Colonic mucosa (tissue), 4 donors: Measurements from ENCODE around the gene IL11. TPM values are rescaled to one million over a fixed set of nuclear protein-coding genes. Genes with fewer than 3 reads are reported as not detected.

Experiments used
- DNase-seq: peaks from one replicate; pipeline ENCODE4 v3.0.0-alpha.2; 2020
- H3K27ac ChIP-seq: fragments of 200-600 bp; one replicate; pipeline ENCODE4 v1.8.0; 2021
- H3K27me3 ChIP-seq: fragments of 200-600 bp; one replicate; pipeline ENCODE4 v1.8.0; 2021
- H3K36me3 ChIP-seq: fragments of 200-600 bp; one replicate; pipeline ENCODE4 v1.8.0; 2021
- H3K4me1 ChIP-seq: fragments of 200-600 bp; one replicate; pipeline ENCODE4 v1.8.0; 2021; ENCODE audit warnings: mild to moderate bottlenecking
- H3K4me3 ChIP-seq: fragments of 200-600 bp; one replicate; pipeline ENCODE4 v1.8.0; 2021
- H3K9ac ChIP-seq, 2 donors: one replicate each; pipeline ENCODE4 v1.7.0; 2013; ENCODE audit warnings: control low read depth in 2 of 2, low read depth in 2 of 2, low read length in 2 of 2
- H3K9me3 ChIP-seq: fragments of 200-600 bp; one replicate; pipeline ENCODE4 v1.8.0; 2021
- intact Hi-C: fragments of 100-400 bp; cut with DNase I; formaldehyde crosslinking; loops from one replicate; pipeline ENCODE4 v1.14.1; 2022
- total RNA-seq, 2 donors: library from RNA; stranded (reverse); fragmentation: NEBNext Ultra II Directional in 1 of 2; extraction: Animal tissue kit (Norgen Biotek cat#: 25700) in 1 of 2; gene quantifications; one replicate each; pipeline ENCODE4 v1.2.1, GENCODE V29; 2021
- TF ChIP-seq, protein P1 (sequence below): fragments of 200-600 bp; IDR thresholded peaks from one replicate; pipeline ENCODE4 v1.8.0; 2022; ENCODE audit warnings: antibody characterized with exemption, mild to moderate bottlenecking
- donor health status: healthy.
- donor health status: DM: no; HTN: no; CAD: no.
- donor health status: DM: no; HTN: no; CAD: no.

Gene IL11
- total RNA-seq, 2 donors from 2014 or later = 0.64 TPM; not detected in 1

DNA sequence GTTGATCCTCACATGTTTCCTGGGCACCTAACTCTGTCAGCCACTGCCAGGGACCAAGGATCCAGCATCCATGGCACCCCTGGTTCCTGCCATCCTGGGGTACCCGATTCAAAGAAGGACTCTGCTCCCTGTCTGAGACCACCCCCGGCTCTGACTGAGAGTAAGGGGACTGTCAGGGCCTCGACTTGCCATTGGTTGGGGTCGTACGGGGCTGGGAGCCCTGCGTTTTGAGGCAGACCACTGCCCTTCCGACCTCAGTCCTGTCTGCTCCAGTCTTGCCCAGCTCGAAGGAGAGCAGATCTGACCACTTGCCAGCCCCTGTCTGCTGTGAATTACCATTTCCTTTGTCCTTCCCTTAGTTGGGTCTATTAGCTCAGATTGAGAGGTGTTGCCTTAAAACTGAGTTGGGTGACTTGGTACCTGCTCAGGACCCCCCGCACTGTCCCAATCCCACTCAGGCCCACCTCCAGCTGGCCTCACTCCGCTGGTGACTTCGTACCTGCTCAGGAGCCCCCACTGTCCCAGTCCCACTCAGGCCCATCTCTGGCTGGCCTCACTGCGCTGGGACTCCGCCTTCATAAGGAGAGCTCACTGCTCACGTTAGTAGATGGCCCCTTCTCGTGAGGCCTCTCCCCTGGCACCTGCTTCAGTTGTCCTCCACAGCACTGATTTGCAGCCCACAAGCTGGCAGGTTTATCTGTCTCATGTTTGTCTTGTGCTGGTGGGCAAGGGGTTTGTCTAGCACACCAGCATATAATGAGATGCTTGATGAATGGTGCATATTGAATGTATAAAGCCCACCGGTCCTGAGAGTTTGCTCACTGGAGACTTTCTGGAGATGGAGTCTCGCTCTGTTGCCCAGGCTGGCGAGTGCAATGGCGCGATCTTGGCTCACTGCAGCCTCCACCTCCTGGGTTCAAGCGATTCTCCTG lies 19.4 kb upstream of the IL11 start:
- Histone ChIP-seq H3K27me3 (no peaks in the 10 kb centered on the region), H3K4me3 (no peak overlapping the region), H3K27ac (no peak overlapping the region), H3K9me3 (no peaks in the 10 kb centered on the region), H3K36me3 (peaks cover 24% of the 10 kb centered on the region), H3K9ac (peak overlapping the region in 1 of 2 donors; percentile 28), H3K4me1 (peaks cover 22% of the 10 kb centered on the region)
- intact Hi-C loops = no loop called here
- DNase-seq = no peak
- TF ChIP-seq, protein P1, sequence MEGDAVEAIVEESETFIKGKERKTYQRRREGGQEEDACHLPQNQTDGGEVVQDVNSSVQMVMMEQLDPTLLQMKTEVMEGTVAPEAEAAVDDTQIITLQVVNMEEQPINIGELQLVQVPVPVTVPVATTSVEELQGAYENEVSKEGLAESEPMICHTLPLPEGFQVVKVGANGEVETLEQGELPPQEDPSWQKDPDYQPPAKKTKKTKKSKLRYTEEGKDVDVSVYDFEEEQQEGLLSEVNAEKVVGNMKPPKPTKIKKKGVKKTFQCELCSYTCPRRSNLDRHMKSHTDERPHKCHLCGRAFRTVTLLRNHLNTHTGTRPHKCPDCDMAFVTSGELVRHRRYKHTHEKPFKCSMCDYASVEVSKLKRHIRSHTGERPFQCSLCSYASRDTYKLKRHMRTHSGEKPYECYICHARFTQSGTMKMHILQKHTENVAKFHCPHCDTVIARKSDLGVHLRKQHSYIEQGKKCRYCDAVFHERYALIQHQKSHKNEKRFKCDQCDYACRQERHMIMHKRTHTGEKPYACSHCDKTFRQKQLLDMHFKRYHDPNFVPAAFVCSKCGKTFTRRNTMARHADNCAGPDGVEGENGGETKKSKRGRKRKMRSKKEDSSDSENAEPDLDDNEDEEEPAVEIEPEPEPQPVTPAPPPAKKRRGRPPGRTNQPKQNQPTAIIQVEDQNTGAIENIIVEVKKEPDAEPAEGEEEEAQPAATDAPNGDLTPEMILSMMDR = no peak

DNA sequence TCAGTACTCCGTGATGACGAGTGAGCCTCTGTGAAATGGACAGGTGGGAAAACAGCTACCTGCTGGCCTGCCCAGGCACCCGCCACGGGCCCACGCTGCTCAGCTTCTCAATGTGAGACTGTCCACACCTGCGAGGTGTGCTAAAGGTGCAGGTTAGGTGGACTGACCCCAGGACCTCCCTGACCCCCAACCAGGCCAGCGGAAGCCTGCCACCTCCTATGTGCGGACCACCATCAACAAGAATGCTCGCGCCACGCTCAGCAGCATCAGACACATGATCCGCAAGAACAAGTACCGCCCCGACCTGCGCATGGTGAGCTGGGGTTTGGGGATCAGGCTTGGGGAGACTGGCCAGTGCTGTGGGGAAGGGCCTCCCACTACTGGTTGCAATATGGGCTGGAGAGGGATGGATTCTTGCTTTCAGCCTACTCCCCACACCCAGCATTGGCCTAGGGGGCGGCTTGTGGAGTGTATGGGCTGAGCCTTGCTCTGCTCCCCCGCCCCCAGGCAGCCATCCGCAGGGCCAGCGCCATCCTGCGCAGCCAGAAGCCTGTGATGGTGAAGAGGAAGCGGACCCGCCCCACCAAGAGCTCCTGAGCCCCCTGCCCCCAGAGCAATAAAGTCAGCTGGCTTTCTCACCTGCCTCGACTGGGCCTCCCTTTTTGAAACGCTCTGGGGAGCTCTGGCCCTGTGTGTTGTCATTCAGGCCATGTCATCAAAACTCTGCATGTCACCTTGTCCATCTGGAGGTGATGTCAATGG lies 17.7 kb upstream of the IL11 start:
- DNase-seq = no peak
- TF ChIP-seq, protein P1 = no peak
- Histone ChIP-seq H3K36me3 (peaks cover 24% of the 10 kb centered on the region), H3K27ac (no peak overlapping the region), H3K9me3 (no peaks in the 10 kb centered on the region), H3K4me3 (peak overlapping the region; percentile 73), H3K4me1 (peaks cover 23% of the 10 kb centered on the region), H3K9ac (peak overlapping the region; percentile 48 to 95), H3K27me3 (no peaks in the 10 kb centered on the region)
- intact Hi-C loops = no loop called here

DNA sequence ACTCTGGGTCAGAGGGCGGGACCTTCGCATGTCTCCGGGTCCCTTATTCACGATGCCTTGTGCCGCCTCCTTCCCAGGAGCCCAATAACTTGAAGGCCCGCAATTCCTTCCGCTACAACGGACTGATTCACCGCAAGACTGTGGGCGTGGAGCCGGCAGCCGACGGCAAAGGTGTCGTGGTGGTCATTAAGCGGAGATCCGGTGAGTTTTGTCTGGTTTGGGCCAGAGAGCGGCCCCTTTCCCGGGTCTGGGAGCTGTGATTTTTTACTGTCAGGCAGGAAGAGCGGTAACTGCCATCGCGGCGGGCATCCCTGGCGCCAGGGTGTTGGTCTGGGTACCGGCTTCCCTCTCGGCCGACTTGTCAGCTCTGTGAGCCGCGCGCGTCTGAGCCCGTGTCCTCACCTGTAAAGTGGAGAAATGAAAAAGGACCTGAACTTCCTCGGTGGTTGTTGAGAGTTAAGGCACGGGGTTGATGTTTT lies 16.3 kb upstream of the IL11 start:
- Histone ChIP-seq H3K36me3 (peaks cover 24% of the 10 kb centered on the region), H3K4me3 (peak overlapping the region; percentile 73), H3K9ac (peak overlapping the region; percentile 84 to 95), H3K27me3 (no peaks in the 10 kb centered on the region), H3K9me3 (no peaks in the 10 kb centered on the region), H3K27ac (peak overlapping the region; percentile 94), H3K4me1 (peaks cover 23% of the 10 kb centered on the region)
- TF ChIP-seq, protein P1 = no peak
- intact Hi-C loops = no loop called here
- no peak for DNase-seq

DNA sequence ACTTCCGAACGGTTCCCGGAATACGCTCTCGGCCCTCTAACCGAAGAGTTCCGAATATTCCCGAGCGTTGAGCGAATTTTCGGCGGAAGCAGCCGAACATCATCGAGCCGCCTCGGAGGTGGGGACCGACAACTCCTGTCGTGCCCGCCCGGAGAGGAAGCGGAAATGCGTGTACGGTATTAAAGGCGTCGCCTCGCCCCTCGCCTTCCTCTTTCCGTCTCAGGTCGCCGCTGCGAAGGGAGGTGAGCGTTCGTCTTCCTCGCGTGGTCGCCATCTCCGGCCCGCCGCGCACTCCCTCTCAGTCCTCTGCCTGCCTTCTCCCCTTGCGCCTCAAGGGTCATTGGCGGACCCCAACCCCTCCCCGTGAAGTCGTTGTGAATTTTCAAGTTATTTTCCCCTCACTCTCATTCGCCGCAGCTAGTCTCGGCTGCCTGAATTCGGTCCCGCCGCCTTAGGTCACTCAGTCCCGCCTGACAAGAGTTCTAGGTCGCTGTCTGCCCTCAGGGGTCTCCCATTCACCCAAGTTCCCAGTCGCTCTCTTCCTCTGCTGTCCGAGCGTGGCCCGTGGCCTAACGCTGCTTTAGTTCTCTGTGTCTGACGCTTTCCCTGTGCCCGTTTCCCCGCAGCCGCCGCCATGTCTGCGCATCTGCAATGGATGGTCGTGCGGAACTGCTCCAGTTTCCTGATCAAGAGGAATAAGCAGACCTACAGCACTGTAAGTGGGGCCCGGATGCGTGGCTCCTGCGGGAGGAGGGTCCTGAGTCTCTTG lies 15.6 kb upstream of the IL11 start, which contains the start of gene RPL28:
RPL28 (plus strand) TSS at position 209 of the 769 bp plus-strand sequence; CDS start at position 635, 426 bp downstream.
- Histone ChIP-seq H3K9ac (peak within 1 kb of the TSS; percentile 94 to 95), H3K27me3 (no peaks in the 10 kb centered on the region), H3K36me3 (peaks cover 24% of the 10 kb centered on the region), H3K4me1 (peaks cover 23% of the 10 kb centered on the region), H3K4me3 (peak within 1 kb of the TSS; percentile 73), H3K27ac (peak within 1 kb of the TSS; percentile 94), H3K9me3 (no peaks in the 10 kb centered on the region)
- TF ChIP-seq, protein P1 = no peak
- intact Hi-C loops = no loop called here
- peak; percentile 99 for DNase-seq
